ENCODE data around the gene ITFG2. TPM values are rescaled to one million over a fixed set of nuclear protein-coding genes. Genes with fewer than 3 reads are reported as not detected.

ITFG2 gene
- total and polyA plus RNA-seq, 9 of the 15 experiments (the other 6 are each of a cell fraction or from before 2014, with no cell fraction given), result 15.0 to 22.8 (median 19.4) TPM

GRCh38 chr12:2812290-2813213, at the start of gene ITFG2 (continued):
- TF ChIP-seq, protein P1, sequence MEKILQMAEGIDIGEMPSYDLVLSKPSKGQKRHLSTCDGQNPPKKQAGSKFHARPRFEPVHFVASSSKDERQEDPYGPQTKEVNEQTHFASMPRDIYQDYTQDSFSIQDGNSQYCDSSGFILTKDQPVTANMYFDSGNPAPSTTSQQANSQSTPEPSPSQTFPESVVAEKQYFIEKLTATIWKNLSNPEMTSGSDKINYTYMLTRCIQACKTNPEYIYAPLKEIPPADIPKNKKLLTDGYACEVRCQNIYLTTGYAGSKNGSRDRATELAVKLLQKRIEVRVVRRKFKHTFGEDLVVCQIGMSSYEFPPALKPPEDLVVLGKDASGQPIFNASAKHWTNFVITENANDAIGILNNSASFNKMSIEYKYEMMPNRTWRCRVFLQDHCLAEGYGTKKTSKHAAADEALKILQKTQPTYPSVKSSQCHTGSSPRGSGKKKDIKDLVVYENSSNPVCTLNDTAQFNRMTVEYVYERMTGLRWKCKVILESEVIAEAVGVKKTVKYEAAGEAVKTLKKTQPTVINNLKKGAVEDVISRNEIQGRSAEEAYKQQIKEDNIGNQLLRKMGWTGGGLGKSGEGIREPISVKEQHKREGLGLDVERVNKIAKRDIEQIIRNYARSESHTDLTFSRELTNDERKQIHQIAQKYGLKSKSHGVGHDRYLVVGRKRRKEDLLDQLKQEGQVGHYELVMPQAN (IDR thresholded peaks at IDR 0.05; ENCODE audit: borderline replicate concordance), result peak; percentile 96
- TF ChIP-seq TOE1 (IDR thresholded peaks at IDR 0.05; ENCODE audit: borderline replicate concordance), result peak; percentile 75
- no peak for TF ChIP-seq TOE1 (CRISPR knock-in tag; IDR thresholded peaks at IDR 0.05; ENCODE audit: borderline replicate concordance, low read depth)
- TF ChIP-seq, protein P2, sequence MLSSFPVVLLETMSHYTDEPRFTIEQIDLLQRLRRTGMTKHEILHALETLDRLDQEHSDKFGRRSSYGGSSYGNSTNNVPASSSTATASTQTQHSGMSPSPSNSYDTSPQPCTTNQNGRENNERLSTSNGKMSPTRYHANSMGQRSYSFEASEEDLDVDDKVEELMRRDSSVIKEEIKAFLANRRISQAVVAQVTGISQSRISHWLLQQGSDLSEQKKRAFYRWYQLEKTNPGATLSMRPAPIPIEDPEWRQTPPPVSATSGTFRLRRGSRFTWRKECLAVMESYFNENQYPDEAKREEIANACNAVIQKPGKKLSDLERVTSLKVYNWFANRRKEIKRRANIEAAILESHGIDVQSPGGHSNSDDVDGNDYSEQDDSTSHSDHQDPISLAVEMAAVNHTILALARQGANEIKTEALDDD (IDR thresholded peaks at IDR 0.05), result peak; percentile 61; the same call in 1 of the 2 replicates
- peak; percentile 90 for TF ChIP-seq DIDO1 (tag; IDR thresholded peaks at IDR 0.05; ENCODE audit: low read depth)
- peak in 1 of 2 experiments; percentile 55; a peak in 1 of 4 replicates for TF ChIP-seq ZNF639 (CRISPR knock-in tag; conservative IDR thresholded peaks at IDR 0.05 in 1 of 2, IDR thresholded peaks at IDR 0.05 in 1 of 2)
- peak; percentile 73 for TF ChIP-seq POLR2H (tag; IDR thresholded peaks at IDR 0.05; ENCODE audit: low read depth)
- TF ChIP-seq CC2D1A (IDR thresholded peaks at IDR 0.05), result no peak
- peak; percentile 47; the same call in 1 of the 2 replicates for TF ChIP-seq ZNF263 (CRISPR knock-in tag; IDR thresholded peaks at IDR 0.05; ENCODE audit: borderline replicate concordance)
- TF ChIP-seq BMI1 (IDR thresholded peaks at IDR 0.05; ENCODE audit: low read length), result peak; percentile 84
- TF ChIP-seq NFRKB (IDR thresholded peaks at IDR 0.05; ENCODE audit: low read depth), result 0 out of 2 replicates have a peak, but pooled peaks have one; percentile 47
- TF ChIP-seq VEZF1 (CRISPR knock-in tag; IDR thresholded peaks at IDR 0.05), result peak; percentile 49
- TF ChIP-seq, protein P3, sequence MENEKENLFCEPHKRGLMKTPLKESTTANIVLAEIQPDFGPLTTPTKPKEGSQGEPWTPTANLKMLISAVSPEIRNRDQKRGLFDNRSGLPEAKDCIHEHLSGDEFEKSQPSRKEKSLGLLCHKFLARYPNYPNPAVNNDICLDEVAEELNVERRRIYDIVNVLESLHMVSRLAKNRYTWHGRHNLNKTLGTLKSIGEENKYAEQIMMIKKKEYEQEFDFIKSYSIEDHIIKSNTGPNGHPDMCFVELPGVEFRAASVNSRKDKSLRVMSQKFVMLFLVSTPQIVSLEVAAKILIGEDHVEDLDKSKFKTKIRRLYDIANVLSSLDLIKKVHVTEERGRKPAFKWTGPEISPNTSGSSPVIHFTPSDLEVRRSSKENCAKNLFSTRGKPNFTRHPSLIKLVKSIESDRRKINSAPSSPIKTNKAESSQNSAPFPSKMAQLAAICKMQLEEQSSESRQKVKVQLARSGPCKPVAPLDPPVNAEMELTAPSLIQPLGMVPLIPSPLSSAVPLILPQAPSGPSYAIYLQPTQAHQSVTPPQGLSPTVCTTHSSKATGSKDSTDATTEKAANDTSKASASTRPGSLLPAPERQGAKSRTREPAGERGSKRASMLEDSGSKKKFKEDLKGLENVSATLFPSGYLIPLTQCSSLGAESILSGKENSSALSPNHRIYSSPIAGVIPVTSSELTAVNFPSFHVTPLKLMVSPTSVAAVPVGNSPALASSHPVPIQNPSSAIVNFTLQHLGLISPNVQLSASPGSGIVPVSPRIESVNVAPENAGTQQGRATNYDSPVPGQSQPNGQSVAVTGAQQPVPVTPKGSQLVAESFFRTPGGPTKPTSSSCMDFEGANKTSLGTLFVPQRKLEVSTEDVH (IDR thresholded peaks at IDR 0.05; ENCODE audit: low read depth, partially characterized antibody), result peak; percentile 58
- TF ChIP-seq NR2F6 (CRISPR knock-in tag; IDR thresholded peaks at IDR 0.05), result no peak
- no peak for TF ChIP-seq NCOA6 (IDR thresholded peaks at IDR 0.05)
- TF ChIP-seq GABPB1 (CRISPR knock-in tag; IDR thresholded peaks at IDR 0.05), result peak; percentile 88
- peak; percentile 44 to 73; a peak in 3 of 4 replicates for TF ChIP-seq ARNT (IDR thresholded peaks at IDR 0.05)
- TF ChIP-seq GTF2F1 (IDR thresholded peaks at IDR 0.05; ENCODE audit: low read depth, low read length), result peak; percentile 27; the same call in 1 of the 2 replicates

Measured in K562 (cell line).